Measurements from ENCODE around the gene CDK17.

Gene CDK17

DNA sequence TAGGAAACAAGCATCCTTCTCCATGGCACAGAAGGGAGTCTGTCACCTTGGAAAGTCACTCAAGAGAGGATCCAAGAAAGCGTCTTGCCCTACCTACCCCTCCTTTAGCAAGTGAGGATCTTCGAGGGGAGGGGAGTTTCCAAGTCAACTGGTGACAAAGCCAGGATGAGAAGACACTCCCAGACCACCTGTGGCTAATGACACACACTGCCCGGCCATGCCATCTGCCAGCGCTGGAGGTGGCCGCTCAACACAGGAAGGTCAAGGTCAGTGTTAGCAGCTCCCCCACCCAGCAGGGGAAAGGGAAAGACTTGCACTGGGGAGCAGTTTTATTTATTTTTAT, 164.8 kb downstream of the CDK17 start:
- in situ Hi-C loops (cut with MboI; ENCODE audit: low pct_unique_long_range_greater_than_20kb, low sequenced_read_pairs), result no loop called here
- DNase-seq, result no peak

DNA sequence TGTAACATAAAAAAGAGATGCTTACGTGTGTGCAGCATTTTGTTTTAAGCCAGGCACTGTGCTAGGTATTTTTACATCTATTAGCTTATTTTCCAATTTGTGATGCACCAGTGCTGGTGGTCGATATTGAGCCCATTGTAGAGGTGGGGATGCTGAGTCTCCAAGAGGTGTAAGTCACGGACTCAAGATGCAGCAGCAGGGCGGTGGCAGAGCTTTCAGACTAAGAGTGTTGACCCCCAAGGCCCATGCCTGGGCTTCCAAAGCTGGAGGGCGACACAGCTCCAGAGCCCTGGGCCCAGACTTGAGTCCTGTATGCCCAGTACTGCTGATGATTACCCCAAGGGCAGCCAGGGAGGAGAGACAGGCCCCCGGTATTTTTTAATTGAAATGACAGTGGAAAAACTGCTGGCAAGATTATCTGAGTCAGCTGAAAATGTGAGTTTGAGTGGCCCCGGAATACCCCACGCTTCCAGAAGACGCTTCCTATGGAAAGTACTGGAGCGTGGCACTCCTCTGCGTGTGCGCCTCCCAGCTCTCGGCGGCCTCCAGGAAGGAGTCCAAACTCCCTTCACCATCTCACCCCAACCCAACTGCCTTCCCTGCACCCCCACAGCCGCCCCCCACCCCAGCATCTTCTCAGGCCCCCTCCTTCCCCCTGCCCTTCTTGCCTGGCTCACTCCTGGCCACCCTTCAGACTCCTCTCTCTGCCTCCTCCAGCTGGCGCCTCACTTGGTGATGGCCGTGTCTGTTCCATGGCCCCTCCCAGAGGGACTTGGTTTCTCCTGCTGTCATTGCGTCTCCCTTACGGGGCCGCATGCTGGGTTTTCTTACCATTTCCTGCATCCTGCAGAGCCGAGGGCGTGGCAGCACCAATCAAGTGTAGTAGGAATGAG, 165.4 kb downstream of the CDK17 start:
- DNase-seq, result no peak
- in situ Hi-C loops (cut with MboI; ENCODE audit: low pct_unique_long_range_greater_than_20kb, low sequenced_read_pairs), result no loop called here

DNA sequence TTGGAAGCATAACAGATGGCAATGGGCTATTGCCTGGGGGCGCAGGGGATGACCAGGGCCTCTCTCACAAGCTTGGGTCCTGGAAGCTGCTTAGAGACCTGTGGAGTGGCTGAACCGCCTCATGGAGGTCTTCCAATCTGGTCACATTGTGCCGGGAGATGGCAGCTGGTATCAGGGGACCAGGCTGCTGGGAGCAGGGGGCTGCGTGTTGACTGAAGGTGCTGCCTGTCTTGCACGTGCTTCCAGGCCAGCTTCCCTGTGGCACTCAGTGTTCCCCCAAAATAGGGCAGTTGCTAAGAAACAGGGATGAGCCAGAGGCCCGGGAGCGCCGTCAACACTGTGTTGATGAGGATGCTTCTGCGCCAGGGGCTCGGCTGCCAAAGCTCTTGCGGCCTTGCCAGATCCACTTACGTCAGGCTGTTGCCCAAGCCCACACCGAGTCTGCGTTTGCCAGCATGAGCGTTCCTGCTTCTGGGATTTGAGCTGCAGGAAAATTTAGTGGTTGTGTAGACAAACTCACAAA, 166.2 kb downstream of the CDK17 start:
- DNase-seq, result no peak
- in situ Hi-C loops (cut with MboI; ENCODE audit: low pct_unique_long_range_greater_than_20kb, low sequenced_read_pairs), result no loop called here

DNA sequence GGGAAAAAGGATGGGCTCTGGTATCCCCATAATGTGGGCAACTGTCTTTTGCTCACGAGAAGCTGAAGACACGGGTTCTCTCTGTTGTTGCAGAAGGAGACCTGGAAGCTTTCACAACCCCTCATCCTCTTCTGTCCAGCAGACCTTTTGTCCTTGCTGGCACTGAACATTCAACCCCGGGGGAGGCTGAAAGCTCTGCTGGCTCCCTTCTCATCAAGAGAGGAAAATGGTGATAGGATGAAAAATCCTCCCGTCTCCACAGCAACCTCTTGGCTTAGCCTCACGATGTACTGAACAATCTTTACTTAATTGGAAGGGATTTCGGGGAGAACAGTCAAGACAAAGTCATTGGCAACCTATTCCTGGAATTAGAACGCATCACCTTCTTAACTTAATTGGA, 167.1 kb downstream of the CDK17 start:
- in situ Hi-C loops (cut with MboI; ENCODE audit: low pct_unique_long_range_greater_than_20kb, low sequenced_read_pairs), result no loop called here
- DNase-seq, result no peak

DNA sequence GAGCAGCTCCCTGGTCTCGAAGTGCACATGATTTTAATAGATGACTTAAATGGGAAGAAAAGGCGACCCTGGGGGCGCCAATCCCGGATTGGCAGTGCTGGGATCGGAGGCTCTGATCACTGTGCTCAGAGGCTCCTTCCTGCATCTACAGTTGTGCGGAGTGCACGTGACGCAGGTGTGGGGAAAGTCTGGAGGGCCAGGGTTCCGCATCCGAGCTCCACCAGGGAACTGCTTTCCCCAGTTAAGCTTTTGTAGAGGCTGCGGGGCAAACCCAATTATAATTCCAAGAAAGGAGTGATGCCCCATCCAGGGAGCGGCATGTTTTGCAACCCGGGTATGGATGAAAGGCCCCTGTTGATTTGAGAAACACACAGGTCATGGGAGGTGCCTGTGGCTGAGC, 169.6 kb downstream of the CDK17 start:
- no peak for DNase-seq
- in situ Hi-C loops (cut with MboI; ENCODE audit: low pct_unique_long_range_greater_than_20kb, low sequenced_read_pairs), result no loop called here

DNA sequence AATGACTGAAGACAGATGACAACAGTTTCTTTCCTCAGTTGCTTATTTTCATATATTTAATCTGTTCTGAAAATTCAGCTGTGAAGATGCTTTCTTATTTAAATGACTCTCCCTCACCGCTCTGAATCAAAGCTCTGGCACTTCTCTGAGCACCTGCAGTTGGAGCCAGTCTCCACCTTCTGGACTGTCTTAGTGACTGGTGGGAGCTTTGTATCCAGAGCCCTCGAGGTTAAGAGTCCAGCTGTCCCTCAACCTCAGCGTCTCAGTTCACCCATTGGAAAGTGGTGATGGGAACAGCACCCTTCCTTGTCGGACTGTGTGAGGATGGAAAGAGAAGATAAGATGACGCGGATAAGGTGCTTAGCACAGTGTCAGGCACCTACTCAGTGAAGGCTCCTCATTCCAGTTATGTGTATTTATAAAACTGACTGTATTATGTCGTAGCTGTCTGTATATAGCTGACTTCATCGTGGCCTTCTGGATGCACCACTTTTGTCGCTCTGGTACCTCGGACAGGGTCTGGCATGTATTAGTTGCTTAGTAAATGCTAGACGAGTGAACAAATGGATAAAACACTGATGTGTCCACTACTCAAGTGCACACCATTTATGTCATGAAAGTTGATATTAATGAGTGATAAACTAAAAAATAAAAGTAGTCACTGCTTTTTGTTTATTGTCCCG, 171.5 kb downstream of the CDK17 start:
- DNase-seq, result no peak
- in situ Hi-C loops (cut with MboI; ENCODE audit: low pct_unique_long_range_greater_than_20kb, low sequenced_read_pairs), result no loop called here

All from KBM-7 (cell line).